GM10847 (cell line): ENCODE data around the gene ACSM6.

Source experiments
- POLR2A ChIP-seq: IDR thresholded peaks from 2 replicates; pipeline ENCODE4 v1.6.1; 2011; ENCODE audit not compliant: insufficient read length; ENCODE audit errors: extremely low read depth

ACSM6 gene

DNA sequence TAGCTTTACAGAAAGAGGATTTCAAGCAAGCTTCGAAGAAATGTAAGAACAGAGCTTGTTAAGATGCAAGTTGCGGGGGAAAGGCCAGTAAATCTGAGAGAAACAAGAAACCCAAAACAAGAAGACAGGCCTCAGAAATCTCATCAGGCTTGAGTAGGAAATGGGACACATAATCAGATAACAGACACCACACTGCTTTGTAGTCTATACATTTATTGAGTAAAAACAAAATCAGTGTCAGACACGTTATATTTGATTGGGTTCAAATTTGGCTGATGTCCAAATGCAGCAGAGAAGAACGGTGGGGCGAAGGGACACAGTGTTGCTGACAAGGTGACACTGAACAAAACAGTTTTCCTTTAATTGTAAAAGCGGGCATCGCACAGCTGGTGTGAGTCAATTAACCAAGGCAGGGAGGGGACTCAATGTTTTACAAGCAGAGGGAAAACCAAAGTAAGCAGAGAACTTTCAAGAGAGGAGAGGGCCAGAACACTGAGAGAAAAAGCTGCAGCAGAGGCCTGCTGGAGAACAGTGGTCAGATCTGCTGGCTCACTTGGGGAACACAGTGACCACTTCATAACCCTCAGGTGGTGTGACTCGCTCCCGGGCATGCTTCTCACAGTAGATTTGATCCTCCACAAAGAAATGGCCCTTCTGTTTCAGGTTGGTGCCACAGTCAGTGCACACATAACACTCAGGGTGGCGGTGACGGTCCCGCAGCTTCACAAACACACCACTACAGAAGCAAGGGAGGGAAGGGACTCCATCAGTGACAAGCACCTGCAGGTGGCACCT, 43.5 kb downstream of the ACSM6 start:
- TF ChIP-seq POLR2A, result no peak

DNA sequence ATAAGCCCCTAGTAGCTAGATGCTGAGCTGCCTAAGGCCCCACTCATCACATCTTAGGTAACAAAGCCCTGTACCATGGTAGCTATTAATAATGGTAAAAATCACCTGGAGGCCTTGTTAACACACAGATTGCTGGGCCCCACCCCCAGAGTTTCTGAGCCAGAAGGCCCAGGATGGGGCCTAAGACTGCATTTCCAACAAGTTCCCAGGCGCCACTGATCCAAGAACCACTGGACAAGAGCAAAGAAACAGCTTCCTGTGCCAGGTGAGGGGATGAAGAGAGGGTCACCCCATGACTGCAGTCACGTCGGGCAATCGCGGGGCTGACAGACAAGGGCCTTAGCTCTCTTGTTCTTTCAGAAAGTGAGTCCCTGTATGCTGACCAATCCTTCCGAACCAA, 46.8 kb downstream of the ACSM6 start:
- TF ChIP-seq POLR2A, result no peak

DNA sequence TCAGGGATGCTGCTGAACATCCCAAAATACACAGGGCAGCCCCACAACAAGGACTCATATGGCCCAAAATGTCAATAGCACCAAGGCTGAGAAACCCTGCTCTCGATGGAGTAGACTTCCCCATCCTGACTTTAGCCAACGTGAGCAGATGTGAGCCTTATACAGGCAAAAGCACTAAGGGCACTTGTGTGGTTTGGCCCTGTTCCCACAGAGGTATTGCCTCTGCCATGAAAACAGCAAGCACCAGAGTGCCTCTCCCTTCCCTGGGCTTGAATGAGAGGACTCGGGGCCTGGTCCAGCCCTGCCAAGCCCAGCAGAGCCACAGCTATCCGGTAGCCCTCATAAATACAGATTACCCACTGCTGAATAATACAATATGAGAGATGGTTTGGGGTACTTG, 47.5 kb downstream of the ACSM6 start:
- no peak for TF ChIP-seq POLR2A

DNA sequence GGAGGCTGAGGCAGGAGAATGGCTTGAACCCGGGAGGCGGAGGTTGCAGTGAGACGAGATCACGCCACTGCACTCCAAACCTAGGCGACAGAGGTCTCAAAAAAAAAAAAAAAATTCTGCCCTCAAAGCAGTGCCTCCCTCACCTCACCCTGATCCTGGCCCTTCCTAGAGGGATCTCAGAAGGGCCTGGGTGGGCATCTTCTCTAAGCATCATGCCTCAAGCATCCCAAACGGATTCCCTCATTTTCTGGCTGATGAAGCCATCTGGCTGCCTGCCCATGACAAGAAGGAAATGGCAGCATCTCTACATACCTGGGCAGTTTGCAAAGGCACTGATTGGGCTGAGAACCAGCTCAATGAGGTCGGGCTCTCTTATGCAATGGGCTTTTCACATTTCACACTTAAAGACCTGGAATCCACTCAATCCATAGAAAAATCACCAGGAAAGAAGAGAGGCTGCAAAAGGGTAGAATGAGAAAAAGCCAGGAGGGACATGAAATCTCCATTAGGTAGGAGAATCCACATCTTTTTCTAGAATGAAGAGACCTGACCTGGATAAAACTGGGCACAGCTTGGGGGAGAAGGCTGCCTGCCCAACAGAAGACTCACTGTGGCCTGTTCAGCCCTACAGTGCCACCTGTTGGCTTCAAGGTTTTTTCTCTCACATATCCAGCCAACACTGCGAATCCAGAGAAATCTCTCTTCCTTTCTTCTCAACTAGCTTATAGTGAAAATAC, 48.7 kb downstream of the ACSM6 start:
- TF ChIP-seq POLR2A, result no peak

DNA sequence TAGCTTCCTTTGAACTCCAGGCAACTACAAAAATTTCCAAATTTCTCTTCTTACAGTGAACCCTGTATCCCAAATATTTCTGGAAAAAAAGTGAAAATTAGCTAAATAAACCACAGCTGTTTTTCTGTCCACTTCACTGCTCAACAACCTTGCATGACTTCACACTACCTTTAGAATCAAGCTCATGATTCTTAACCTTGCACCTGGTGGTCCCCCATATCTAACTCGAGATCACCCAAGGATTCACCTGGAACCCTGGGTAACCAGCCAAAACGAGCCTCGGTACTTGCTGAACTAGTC, 49.2 kb downstream of the ACSM6 start:
- TF ChIP-seq POLR2A, result no peak

DNA sequence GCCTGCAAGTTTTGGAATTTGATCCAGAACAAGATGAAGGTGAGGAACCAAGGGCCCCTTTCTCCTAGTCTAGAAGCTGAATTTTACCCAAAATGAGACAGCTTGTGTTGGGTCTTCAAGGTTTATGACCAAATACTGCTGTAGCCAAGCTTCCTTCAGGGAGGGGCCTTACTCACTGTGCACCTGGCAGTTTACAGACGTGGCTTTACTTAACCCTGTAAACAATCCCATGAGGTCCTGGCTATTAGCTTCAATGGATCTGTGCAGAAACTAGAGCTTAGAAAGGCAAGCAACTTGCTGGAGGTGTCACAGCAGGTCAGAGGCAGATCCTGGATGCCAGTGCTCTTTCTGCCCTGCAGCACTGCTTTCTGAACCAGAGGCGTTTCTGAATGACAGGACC, 50.1 kb downstream of the ACSM6 start:
- no peak for TF ChIP-seq POLR2A

DNA sequence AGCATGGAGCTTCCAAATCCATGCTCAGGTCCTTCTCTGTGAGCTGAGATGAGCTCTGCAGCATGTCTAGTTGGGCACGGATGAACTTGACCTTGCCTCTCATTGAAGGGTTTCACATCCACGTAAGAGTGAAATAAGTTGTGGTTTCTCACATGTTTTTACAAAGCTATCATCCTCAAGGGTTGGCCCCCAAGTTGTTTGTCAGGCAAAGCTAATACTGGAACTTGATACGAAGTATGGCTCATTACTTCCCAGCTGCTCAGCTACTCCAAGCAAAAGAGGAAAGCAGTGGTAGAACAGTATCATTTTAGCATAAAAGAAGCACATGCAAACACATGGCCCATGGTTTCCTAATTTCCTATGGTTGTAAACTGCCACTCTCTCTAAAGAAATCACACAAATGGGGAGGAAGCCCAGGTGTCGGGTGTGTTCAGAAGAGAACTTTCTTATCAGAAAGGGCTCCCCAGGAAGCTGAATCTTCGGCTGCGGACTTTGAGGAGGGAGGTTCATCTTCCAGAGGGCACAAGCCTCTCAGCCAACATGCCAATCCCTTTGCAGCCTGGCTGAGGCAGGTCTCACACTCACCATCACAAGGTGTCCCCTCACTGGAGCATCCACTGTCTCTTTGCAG, 51.5 kb downstream of the ACSM6 start:
- TF ChIP-seq POLR2A, result no peak

DNA sequence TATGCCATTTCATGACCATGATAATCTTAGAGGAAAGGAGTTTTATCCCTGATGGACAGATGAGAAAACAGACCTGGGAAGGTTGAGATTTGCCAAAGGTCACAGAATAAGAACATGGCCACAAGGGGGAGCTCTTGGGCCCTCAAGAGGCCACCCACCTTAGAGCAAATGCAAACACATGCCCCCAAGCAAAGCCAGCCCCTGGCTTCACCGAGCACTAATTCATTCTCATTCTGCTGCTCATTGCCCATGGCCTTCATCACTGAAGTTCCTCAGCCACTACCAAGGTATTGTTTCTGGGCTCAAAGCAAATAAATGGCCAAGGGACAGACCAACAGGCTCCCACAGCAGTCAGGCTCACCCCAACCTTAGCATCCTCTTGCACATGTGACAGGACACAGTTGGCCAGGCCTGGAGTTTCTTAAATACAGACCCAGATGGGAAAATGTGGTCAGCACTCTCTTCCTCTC, 52.6 kb downstream of the ACSM6 start:
- no peak for TF ChIP-seq POLR2A

DNA sequence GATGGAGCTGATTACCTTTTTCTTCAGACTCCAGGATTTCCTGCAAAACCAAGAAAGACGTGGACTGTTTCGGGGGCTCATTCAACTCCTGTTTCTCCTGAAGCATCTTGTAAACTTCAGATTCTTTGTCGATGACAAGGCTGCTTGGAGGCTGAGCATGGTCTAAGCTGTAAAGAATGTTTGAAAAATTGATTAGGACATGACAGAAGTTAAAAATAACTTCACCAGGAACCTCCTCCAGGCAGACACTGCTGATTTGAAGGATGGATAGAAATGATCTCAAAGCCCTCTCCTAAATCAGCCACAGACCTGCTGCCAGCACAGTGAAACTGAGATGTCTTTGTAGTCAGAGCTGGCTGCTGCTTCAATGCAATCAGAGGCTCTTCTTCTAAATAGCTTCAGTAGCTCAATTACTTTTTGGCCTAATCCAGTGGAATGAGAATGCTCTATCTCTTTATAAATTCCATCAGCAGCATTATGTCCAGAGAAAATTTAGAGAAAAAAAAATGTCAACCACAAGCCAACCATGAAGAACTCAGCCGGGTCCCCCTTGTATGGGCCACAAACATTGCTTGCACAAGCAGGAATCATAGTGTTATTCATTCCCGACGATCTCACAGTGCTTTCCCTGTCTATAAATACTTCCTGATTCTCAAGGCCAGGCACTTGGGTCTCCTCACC, 53.3 kb downstream of the ACSM6 start:
- no peak for TF ChIP-seq POLR2A

DNA sequence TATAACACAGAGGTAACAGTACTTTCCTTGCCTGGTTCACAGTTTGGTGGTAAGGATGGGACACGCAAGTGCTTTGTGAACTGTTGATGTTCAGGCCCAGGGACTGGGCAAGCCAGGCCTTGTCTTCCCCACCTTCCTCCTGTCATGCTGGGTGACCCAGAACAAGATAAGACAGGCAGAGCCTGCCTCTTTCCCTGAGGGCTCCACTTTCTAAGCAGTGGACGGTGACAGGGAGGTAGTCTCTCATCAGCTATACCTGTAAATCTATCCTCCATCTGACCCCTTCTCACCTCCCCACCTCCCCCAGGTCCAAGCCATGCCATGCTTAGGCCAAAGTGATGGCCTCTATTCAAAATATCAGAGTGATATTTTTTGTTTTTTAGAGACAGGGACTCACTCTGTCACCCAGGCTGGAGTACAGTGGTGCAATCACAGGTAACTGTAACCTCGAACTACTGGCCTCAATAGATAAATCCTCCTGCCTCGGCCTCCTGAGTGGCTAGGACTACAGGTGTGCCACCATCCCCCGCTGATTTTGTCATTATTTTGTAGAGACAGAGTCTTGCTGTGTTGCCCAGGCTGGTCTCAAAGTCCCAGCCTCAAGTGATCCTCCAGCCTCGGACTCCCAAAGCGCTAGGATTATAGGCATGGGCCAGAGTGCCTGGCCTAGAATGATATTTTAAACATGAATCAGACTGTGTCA, 54.0 kb downstream of the ACSM6 start:
- TF ChIP-seq POLR2A, result no peak

DNA sequence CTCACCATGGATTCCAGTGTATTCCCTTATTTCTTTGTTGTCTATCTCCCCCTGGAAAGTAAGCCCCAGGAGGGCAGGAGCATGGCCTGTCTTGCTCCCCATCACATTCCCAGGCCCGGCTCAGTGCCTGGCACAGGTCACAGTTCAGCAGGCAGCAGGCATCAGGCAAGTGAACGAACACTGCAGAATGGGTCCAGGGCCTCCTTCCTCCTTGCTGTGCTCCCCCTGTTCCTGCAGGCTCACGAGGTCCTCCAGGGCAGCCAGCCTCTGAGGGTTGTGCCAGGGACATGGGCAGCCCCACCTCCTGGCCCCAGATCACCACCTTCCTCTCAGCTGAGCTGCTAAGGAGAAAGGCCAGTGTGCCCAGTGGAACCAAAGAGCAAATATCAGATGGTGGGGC, 55.0 kb downstream of the ACSM6 start:
- TF ChIP-seq POLR2A, result no peak

DNA sequence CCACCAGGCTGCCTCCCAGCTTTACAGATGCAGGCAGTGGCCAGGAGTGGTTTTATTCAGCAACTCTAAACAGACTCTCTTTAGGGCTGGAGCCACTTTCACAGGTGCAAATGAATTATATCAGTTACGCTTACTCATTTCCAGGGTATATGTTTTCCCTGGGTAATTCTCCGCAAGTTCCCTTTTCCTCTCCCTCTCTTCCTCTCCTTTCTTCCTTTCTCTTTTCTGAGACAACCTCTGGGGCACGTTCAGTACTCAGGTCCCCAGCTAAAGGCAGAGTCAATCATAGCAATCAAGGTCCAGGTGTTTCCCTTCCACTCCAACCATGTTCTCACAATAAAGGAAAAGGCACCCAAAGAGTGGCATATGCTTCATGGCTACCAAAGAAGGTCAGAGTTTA, 55.4 kb downstream of the ACSM6 start:
- no peak for TF ChIP-seq POLR2A

DNA sequence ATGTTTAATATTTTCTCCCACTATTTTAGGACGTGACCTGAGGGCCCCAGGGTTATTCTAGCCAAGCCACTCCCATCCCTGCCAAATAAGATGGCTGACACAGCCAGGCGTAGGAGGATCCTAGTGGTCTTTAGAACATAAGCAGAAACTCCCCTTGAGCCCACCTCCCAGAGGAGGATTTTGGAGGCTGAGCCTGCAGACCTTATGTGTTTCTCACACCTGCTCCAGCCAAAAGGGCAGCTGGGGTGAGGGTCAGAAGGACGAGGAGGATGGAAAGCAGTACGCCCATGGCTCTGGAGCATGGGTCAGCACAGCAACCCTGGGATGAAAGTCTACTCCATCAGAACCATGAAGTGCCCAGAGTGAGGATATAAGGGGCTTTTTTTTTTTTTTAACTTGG, 56.8 kb downstream of the ACSM6 start:
- TF ChIP-seq POLR2A, result no peak

DNA sequence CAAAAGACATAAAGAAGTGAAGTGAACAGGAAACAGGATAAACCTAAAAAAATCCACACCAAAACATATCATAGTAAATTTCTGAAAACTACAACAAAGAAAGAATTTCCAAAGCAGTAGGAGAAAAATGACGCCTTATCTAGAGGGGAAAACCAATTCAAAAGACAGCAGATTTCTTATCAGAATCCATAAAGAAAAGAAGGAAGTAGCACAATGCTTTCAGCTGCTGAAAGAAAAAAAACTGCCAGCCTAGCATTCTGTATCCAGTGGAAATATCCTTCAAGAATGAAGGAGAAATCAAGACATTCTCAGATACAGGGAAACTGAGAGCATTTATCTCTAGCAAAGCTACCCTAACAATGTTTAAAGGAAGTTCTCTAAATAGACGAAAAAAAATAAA, 59.0 kb downstream of the ACSM6 start:
- no peak for TF ChIP-seq POLR2A

DNA sequence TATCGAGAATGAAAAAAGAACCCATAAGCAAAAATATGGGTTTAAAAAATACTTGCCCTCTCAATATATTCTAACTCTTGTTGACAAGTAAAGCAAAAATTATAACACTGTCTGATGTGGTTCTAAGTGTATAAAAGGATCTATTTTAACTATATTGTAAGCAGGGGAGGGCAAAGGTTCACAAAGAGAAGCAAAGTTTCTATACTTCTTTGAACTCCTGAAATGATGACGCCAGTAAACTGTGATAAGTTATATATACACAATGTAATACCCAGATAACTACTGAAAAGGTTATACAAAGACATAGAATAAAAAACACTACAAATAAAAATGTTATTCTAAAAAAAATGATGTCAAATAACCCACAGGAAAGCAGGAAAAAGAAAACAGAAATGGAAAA, 59.6 kb downstream of the ACSM6 start:
- no peak for TF ChIP-seq POLR2A
